Endodermal cell (in vitro differentiated cells): ENCODE results near the gene CELF2. TPM values are rescaled to one million over a fixed set of nuclear protein-coding genes. Genes with fewer than 3 reads are reported as not detected.
A peak's percentile ranks its signal among the peaks of the same experiment; 100 is the strongest.

ENCODE experiments used
- DNase-seq: peaks from one replicate; pipeline ENCODE4 v3.0.0-alpha.2; 2017
- H3K27ac ChIP-seq: 2 replicates; pipeline ENCODE4 v1.5.1; 2013; ENCODE audit warnings: mild to moderate bottlenecking, low read depth, low read length, moderate library complexity
- H3K27me3 ChIP-seq: 2 replicates; pipeline ENCODE4 v1.6.1; 2013; ENCODE audit warnings: mild to moderate bottlenecking, low read length, moderate library complexity; ENCODE audit not compliant: insufficient read depth, control insufficient read depth, poor library complexity, severe bottlenecking
- H3K36me3 ChIP-seq: 2 replicates; pipeline ENCODE4 v1.7.0; 2013; ENCODE audit warnings: mild to moderate bottlenecking, low read length, moderate library complexity; ENCODE audit not compliant: control insufficient read depth, insufficient read depth
- H3K4me1 ChIP-seq: one replicate; pipeline ENCODE4 v1.7.0; 2013; ENCODE audit warnings: low read length; ENCODE audit not compliant: control insufficient read depth, insufficient read depth
- H3K4me3 ChIP-seq: 2 replicates; pipeline ENCODE4 v1.5.1; 2013; ENCODE audit warnings: mild to moderate bottlenecking, low read length, moderate library complexity
- H3K9ac ChIP-seq: 2 replicates; pipeline ENCODE4 v1.6.1; 2013; ENCODE audit warnings: mild to moderate bottlenecking, low read length, moderate library complexity; ENCODE audit not compliant: poor library complexity, severe bottlenecking; ENCODE audit errors: extremely low read depth
- H3K9me3 ChIP-seq: 2 replicates; pipeline ENCODE4 v1.6.1; 2013; ENCODE audit warnings: mild to moderate bottlenecking, low read length, moderate library complexity; ENCODE audit not compliant: control insufficient read depth
- H3K27ac Mint-ChIP-seq: 2 replicates; pipeline ENCODE4 v1.8.0; 2020; ENCODE audit warnings: mixed read lengths
- H3K27me3 Mint-ChIP-seq: 2 replicates; pipeline ENCODE4 v1.8.0; 2021; ENCODE audit warnings: mild to moderate bottlenecking, mixed read lengths; ENCODE audit not compliant: insufficient read depth
- H3K36me3 Mint-ChIP-seq: 2 replicates; pipeline ENCODE4 v1.8.0; 2020; ENCODE audit warnings: low read depth, mixed read lengths
- H3K4me1 Mint-ChIP-seq: 2 replicates; pipeline ENCODE4 v1.8.0; 2020; ENCODE audit warnings: mixed read lengths
- H3K4me3 Mint-ChIP-seq: 2 replicates; pipeline ENCODE4 v1.8.0; 2020; ENCODE audit warnings: mild to moderate bottlenecking, moderate library complexity, mixed read lengths
- H3K9me3 Mint-ChIP-seq: 2 replicates; pipeline ENCODE4 v1.8.0; 2020; ENCODE audit warnings: mild to moderate bottlenecking, mixed read lengths
- WGBS, 2 experiments: methylation state at CpG; one replicate each; pipeline versions ENCODE4 v1.1.5 to v1.1.7; 2013; ENCODE audit warnings: missing lambda C conversion rate in 2 of 2, mixed read lengths in 1 of 2; ENCODE audit not compliant: insufficient coverage in 1 of 2, insufficient read length in 1 of 2; 5-methylcytosine and 5-hydroxymethylcytosine counted together
- total RNA-seq, 2 donors: library from RNA; stranded (reverse); fragmentation: NEBNext Ultra II Directional in 1 of 2; extraction: Animal tissue kit (Norgen Biotek cat#: 25700) in 1 of 2; gene quantifications; 2 replicates in 1 of 2; 3 replicates in 1 of 2; pipeline ENCODE4 v1.2.1, GENCODE V29; 2021
- TF ChIP-seq, protein P1 (sequence below): fragments of 200-600 bp; sonication (generic); conservative IDR thresholded peaks from 2 replicates; pipeline ENCODE4 v1.5.0; 2021; ENCODE audit warnings: antibody characterized with exemption, mild to moderate bottlenecking

Gene CELF2
- total RNA-seq, 2 donors from 2014 or later: 79.9 to 96.1 TPM

DNA sequence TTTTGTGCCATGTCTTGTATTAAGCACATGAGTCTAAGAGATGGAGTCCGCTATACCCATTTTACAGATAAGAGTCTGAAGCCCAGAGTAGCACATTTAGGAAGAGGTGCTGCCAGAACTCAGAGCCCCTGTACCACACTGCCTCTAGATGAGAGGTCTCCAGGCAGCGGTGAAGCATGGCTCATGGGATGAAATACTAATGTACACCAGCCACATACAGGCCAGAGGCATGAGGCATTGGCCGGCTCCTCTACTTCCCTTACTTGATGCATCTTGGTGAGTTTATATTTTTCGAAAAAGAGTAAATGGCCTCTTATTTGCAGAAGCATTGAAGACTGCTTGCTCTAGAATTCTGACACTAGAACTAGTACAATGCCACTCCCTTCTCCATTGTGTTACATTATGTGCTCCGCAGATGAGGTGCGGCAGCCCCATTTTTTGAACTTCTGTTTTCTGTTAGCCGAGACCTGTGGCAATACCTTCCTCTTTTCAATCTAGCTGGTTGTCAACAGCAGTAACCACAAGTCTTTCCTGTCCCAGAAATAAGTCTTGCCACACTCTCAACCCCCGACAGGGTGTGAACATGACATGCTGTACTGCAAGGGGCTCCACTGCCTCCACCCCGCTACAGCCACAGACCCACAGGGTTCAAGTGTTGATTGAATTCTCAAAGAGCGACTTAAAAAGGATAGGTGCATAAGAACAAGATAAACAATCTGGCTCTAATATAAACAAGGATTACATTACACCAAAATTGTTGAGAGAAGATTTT is 145.3 kb downstream of the CELF2 start:
- 90 to 98% methylated on average over 6 to 10 of the region's 10 CpGs for WGBS, 2 experiments
- Histone ChIP-seq H3K9ac (no peak overlapping the region), H3K9me3 (peaks cover 5% of the 10 kb centered on the region), H3K4me3 (no peak overlapping the region), H3K27ac (no peak overlapping the region), H3K27me3 (no peaks in the 10 kb centered on the region), H3K4me1 (peaks cover 22% of the 10 kb centered on the region), H3K36me3 (peaks cover 44% of the 10 kb centered on the region)
- Mint-ChIP-seq H3K36me3 (peaks cover 37% of the 10 kb centered on the region), H3K27me3 (peaks cover 6% of the 10 kb centered on the region), H3K4me1 (peaks cover 23% of the 10 kb centered on the region), H3K4me3 (no peak overlapping the region), H3K9me3 (peaks cover 12% of the 10 kb centered on the region), H3K27ac (no peak overlapping the region)
- DNase-seq: peak; percentile 30
- TF ChIP-seq, protein P1, sequence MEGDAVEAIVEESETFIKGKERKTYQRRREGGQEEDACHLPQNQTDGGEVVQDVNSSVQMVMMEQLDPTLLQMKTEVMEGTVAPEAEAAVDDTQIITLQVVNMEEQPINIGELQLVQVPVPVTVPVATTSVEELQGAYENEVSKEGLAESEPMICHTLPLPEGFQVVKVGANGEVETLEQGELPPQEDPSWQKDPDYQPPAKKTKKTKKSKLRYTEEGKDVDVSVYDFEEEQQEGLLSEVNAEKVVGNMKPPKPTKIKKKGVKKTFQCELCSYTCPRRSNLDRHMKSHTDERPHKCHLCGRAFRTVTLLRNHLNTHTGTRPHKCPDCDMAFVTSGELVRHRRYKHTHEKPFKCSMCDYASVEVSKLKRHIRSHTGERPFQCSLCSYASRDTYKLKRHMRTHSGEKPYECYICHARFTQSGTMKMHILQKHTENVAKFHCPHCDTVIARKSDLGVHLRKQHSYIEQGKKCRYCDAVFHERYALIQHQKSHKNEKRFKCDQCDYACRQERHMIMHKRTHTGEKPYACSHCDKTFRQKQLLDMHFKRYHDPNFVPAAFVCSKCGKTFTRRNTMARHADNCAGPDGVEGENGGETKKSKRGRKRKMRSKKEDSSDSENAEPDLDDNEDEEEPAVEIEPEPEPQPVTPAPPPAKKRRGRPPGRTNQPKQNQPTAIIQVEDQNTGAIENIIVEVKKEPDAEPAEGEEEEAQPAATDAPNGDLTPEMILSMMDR: no peak

DNA sequence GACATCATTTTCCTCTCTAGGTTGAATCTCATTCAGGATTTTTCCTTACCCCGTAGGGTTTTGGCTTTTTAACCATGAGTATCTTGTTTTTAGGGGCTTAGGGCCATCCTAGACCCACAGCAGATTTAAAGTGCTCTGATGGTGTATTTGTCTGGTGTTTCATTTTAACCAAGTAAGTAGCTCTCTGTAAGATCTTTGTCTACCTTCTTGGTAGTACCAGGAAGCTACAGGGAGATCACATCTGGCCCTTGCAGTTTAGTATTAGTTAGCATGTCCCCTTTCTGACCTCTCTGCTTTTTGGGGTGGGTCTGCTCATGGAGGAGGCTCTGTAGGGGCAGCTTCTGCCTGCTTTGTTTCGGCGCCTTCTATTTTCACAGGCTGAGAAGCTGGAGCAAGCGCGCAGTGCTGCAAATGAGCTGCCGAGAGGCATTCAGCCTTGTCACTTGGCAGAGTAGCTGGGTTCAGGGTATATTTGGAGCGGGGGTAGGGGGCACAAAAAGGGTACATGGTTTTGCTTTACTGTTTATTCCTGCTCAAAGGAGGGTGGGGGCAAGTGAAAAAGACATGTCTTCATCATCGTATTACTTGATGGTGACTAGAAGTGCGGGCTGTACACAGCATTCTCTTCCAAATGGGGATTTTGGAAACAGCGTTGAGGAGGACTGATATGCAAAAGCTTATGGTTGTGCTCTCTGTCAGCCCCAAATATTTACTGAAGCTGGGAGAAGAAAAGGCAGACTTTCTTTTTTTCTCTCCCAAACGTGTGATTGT is 146.3 kb downstream of the CELF2 start:
- Mint-ChIP-seq H3K9me3 (peaks cover 12% of the 10 kb centered on the region), H3K36me3 (peaks cover 37% of the 10 kb centered on the region), H3K4me3 (peak overlapping the region; percentile 59), H3K27me3 (peaks cover 6% of the 10 kb centered on the region), H3K4me1 (peaks cover 23% of the 10 kb centered on the region), H3K27ac (no peak overlapping the region)
- H3K36me3 ChIP-seq: peaks cover 47% of the 10 kb centered on the region
- peak overlapping the region; percentile 59 for H3K27ac ChIP-seq
- WGBS, 2 experiments: 64 to 72% methylated on average over 7 to 11 of the region's 11 CpGs
- peaks cover 22% of the 10 kb centered on the region for H3K4me1 ChIP-seq
- peaks cover 5% of the 10 kb centered on the region for H3K9me3 ChIP-seq
- DNase-seq: no peak
- no peaks in the 10 kb centered on the region for H3K27me3 ChIP-seq
- no peak overlapping the region for H3K4me3 ChIP-seq
- TF ChIP-seq, protein P1: no peak
- no peak overlapping the region for H3K9ac ChIP-seq

- Histone ChIP-seq H3K27ac (peak overlapping the region; percentile 59), H3K9me3 (peaks cover 5% of the 10 kb centered on the region), H3K36me3 (peaks cover 46% of the 10 kb centered on the region), H3K27me3 (no peaks in the 10 kb centered on the region), H3K4me3 (no peak overlapping the region), H3K4me1 (peaks cover 22% of the 10 kb centered on the region), H3K9ac (no peak overlapping the region)
- Mint-ChIP-seq H3K4me1 (peaks cover 23% of the 10 kb centered on the region), H3K27ac (no peak overlapping the region), H3K4me3 (peak overlapping the region; percentile 59), H3K36me3 (peaks cover 37% of the 10 kb centered on the region), H3K27me3 (peaks cover 6% of the 10 kb centered on the region), H3K9me3 (peaks cover 12% of the 10 kb centered on the region)
- TF ChIP-seq, protein P1: no peak
- 30 to 50% methylated on average over 1 of the region's 1 CpG for WGBS, 2 experiments
- DNase-seq: no peak
These were observed 146.8 kb downstream of the CELF2 start for GRCh38 chr10:11164551-11164802.
